GM21717 (cell line): ENCODE data around the gene TRIM10.
"Not testable (repeated sequence)": the region's sequence is repeated elsewhere in the genome, so short reads cannot be mapped to it uniquely, and the experiment has no call there.

Experiments
- ATAC-seq: cut with Tn5 transposase; IDR thresholded peaks from one replicate; pipeline ENCODE4 v1.9.1; 2021; ENCODE audit warnings: mild to moderate bottlenecking, moderate library complexity; ENCODE audit not compliant: unreplicated experiment

The TRIM10 gene

DNA sequence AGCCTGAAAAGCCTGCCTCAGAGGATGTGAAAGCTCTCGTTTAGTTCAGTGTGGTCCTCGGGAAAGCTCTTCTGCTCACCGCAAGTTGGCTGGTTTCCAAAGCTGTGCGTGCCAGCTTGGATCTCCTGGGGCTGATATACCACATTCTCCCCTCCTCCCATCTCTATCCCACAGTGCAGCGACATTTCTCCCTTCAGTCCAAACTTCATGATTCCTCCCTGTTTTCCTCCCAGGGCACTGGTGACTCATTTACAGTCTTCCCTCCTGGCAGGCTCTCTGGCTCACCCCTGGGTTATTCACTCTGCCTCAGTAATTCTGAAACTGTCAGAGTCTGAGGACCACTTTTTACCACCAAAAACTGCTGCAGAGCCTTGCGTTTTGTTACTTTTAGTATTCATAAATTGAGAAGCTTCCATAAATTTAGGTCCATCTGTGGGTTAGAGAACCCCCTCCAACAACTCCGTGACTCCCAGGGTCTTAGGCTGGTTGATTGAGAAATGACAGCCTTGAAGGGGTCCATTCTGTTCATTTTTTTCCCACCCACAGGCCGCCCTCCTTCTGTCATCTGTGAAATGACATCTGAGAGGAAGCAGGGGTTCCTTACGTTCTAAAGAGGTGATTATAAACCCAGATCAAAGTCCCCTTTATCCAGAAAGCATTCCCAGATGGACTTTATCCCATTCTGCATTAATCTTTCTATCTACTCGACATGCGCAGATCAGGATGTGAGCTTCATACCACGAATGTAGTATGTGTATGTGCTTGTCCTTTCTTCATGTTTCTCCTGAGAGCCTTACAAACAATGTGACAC lies 6.1 kb downstream of the TRIM10 start:
- ATAC-seq, result no peak

DNA sequence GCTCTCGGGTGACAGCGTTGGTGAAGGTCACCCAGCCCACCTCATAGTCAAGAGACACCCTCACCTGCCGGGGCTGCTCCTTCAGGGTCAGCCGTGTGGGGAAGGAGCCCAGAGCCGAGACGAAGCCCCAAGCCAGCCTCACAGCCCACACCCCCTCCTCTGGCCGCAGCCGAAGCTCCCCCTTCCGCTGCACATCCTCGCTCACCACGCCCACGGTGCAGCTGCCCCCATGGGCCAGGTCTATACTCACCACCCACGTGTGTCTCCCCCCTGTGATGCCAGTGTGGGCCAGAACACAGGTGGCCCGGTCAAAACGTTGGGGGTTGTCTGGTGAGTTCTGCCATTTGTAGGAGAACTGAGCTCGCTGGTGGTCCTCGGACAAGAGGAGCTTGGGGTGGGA lies 7.0 kb downstream of the TRIM10 start:
- no peak for ATAC-seq

DNA sequence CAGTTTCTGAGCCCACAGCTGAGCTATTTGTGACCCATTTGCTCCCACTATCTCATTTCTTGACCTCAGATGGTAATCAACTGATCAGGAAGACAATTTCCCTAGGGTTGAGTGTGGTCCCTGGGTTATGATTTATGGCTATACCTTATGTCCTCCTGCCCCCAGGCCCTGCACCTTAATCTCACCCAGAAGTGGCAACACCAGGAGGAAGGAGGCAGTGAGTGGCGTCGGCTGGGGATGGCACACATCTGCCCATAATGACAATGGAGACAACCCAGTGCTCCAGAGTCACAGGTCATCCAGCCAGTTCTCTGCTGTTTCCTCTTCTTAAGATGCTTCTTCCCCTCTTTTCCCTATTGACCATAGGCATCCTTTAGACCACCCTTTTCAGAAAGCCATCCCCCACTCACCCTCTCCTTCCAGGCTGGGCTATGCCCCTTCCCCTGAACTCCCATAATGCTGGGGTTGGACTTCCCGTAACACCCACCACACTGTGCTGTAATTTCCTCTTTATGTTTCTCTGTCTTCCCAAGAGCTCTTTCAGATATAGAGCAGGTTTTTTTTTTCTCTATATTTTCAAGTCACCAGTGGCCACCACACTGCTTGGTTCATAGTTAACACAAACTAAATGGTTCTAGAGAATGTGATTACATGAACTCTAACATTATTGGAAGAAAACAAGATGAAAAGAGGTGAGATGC lies 8.0 kb downstream of the TRIM10 start:
- ATAC-seq, result no peak

DNA sequence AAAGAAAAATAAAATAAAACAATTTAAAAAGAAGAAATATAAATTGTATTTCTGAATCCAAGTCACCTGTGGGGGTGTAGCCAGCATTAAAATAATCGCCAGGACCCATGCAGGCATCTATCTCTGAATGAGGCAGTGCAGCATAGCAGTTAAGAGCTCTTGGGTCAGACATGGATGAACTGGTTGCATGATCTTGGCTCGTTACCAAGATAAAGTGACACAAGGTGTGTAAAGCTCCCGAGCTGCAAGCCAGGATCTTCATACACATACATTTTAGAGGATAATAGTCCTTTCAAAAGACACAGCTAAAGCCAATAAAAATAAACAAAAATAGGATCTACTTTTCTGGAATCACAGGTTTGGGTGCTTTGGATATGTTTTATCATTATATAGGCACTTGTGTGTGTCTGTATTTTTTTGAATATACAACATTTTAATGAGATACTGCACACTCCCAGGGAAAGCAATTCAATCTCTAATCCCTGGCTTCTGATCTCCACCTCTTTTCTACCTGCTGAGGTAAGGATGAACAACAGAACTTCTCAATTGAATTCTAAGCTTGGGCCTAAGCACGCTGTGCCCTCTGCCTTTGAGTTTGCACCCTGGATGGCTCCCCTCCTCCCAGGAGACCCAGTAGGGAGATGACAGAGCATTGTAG lies 8.9 kb downstream of the TRIM10 start:
- ATAC-seq, result no peak

DNA sequence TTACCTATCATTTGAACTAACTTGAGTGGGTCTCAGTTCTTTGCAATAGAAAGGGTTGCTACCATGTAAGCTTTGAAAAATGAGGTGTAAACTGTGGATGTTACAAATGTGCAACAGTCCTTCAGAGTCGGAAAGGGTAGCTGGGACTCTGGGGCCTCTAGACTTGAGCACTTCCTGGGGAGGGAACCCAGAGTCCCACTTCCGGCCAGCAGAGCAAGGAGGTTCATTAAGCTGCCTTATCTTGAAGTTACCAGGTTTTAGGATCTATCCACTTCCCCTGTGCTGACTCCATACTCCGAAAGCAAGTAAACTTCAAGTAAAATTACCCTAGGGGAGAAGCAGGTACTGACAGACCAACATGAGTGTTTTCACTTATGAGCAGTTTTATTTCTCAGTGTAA lies 9.4 kb downstream of the TRIM10 start:
- ATAC-seq, result no peak

DNA sequence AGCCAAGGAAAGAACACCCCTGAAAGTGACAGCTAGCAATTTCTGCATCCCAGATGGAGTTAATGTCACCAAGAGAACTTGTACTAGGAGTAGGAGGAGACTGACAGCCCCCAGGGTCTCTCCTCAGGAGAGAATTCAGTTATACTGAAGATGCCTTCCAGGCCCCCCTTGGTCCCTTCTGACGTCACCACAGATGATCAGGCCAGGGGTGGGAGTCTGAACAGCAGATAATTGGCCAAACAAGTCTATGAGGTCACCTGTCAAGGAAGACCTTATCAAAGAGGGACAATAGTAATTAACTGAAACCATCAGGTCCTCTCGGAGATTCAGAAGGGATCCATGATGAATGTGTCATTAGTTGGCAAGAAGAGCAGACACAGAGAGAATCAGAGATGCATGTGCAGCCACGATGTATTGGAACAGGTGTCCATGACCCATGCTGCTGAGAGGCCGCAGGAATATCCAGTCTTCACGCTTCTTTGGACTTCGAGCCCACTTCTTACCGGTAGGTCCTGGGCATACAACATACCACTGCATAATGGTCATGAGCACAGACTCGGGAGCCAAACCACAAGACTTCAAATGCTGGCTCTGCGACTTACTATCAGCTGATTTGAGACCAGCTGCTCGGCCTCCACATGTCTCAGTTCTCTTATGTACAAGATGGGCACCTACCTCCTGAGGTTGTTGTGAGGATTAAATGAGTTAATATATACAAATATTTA lies 10.2 kb downstream of the TRIM10 start:
- no peak for ATAC-seq

DNA sequence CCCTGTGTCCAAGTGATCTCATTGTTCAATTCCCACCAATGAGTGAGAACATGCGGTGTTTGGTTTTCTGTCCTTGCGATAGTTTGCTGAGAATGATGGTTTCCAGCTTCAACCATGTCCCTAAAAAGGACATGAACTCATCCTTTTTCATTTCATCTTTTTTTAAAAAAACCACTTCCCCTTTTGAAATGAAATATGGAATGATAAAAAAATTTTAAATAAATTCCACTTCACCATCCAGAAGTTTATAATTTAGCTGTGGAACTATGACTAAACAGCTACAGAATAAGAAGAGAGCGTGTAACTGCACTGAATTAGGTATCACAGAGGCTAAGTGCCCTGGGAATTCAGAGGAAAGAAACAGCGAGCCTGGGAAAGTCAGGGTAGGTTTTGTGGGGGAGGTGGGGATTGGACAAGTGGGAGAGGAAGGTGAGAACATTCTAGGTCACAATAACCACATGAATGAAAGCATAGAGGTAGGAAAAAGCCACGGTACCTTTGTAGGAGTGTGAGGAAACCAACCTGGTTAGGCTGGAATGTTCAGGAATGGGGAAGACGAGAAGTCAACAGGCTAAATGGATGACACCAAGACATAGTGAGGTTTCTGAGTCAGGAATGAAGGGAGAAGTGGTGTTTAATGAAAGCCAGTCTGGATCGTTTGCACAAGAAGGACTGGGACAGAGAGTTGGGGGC lies 11.0 kb downstream of the TRIM10 start:
- ATAC-seq, result no peak

DNA sequence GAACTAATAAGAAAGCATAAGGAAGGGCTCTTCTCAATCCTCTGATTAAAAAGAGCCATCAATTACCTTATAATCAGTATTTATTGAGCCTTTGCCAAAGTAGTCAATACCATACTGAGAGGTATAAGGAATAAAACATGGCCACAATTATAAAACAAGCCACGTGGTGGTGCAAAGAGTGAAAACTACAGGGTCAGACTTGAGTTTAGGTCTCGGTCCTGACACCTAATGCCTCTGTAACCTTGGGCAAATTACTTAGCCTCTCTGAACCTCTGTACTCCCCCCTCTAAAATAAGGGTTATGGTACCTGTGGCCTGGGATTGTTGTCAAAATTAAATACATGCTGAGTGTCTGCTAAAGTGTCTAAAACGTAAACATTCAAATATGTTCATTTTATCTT lies 11.8 kb downstream of the TRIM10 start:
- no peak for ATAC-seq

DNA sequence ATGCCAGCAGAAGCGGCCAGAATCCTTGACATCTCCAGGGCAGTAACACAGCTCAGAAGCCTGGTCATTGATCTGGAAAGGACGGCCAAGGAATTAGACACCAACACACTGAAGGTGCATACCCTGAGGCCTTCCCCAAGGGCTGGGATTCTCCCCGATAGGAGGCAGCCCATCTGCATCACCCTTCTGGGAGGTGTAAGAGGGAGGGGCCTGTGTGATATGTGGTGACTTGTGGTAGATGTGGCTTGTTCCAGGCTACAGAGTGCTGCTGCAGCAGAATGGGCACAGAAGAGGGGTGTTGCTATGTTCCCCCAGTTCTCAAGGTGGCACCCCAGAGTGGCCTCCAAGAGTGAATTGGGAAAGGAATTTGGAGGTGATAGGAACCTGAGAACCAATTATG lies 13.9 kb downstream of the TRIM10 start:
- no peak for ATAC-seq

DNA sequence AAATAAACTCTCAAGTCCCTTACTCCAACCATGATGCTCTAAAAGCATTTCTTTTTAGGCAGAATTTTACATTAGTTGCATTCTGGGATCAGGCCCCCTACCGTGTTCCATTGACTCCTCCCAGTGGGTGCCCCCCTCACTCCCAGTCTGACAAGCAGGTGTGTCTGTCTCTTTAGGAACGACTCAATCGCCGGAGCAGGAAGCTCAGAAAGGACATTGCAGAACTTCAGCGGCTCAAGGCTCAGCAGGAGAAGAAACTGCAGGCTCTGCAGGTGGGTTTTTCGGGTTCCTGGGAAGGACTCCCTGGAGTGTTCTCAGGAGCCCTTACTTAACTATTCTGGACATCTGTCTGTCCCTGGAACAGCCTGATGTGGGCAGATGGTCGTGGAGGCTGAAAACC lies 15.2 kb downstream of the TRIM10 start:
- no peak for ATAC-seq

DNA sequence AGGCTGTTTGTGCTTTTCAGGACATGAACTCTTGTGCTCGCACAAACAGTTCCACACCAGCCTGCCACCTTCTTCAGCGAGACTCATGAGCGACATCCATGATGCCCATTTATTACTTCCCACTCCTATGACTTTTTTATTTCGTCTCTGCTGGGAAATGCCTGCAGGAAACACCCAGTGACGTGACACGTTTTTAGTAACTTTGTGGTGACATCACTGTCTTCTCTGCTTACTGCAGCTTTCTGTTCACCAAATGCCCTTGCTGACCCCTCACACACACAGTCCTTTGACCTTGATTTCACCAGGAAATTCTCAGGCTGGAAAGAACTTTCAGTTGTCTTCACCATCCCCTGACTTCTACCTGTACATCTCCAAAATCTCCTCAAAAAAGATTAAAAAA lies 16.2 kb downstream of the TRIM10 start:
- ATAC-seq, result no peak

DNA sequence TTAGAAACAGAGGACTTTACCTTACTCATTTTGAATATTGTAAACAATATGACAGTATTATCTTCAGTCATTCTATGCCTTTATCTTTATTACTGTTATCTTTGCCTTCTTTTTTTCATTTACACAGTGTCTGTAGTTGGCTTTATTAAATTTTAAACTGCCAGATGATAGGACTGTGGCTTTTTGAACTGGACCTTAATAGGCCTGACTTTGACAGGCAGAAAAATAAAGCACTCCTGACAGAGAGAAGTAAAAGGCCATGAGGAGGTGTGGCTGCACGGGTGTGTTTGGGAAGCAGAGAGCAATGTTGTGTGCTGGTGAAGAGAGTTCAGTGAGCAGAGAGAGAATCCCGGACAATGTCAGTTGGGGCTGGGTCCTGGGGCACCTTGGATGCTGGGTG lies 17.2 kb downstream of the TRIM10 start:
- no peak for ATAC-seq

DNA sequence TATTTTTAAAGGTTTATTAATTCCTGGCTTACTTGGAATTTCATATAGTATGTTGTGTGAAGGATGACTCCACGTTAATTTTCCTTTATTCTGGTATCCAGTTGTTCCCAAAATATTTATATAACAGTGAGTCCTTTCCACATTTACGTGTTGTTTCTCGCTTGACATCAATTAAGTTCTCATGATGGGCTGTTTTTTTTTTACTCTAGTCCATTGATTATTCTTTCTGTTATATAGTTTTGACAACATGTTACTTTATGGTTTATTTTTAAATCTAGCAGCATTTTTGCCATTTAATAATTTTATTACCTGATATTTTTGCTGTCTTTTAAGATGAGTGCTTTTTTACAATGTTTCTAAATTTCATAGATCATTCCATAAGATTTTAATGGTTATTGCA lies 18.3 kb downstream of the TRIM10 start:
- ATAC-seq, result no peak

DNA sequence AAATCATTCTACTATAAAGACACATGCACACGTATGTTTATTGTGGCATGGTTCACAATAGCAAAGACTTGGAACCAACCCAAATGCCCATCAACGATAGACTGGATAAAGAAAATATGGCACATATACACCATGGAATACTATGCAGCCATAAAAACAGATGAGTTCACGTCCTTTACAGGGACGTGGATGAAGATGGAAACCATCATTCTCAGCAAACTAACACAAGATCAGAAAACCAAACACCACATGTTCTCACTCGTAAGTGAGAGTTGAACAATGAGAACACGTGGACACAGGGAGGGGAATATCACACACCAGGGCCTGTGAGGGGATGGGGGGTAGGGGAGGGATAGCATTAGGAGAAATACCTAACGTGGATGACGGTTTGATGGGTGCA lies 20.8 kb downstream of the TRIM10 start:
- not testable (repeated sequence) for ATAC-seq

DNA sequence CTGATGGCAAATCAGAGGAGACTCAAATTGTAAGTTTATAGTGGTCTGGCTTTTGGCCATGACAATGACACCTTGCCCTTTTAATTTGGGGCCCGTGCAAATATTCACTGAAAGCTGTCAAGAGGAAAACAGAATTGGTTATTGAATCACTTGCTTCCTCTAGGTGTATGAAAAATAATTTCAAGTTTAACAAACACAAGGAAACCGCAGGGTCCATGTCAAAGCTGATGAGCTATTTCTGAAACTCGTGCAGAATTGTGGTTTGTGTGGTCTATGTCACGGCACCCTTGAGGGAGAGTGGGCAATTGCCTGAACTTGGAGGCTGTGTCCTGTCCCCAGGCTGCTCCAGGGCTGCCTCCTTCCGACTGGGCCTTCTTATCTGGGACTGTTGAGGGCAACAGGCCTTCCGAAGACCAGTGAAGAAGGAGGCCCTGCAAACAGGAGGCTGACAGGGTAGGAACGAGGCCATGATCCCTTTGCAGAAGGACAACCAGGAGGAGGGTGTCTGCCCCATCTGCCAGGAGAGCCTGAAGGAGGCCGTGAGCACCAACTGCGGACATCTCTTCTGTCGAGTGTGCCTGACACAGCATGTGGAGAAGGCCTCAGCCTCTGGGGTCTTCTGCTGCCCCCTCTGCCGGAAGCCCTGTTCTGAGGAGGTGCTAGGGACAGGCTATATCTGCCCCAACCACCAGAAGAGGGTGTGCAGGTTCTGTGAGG lies 24.3 kb downstream of the TRIM10 start:
- no peak for ATAC-seq

DNA sequence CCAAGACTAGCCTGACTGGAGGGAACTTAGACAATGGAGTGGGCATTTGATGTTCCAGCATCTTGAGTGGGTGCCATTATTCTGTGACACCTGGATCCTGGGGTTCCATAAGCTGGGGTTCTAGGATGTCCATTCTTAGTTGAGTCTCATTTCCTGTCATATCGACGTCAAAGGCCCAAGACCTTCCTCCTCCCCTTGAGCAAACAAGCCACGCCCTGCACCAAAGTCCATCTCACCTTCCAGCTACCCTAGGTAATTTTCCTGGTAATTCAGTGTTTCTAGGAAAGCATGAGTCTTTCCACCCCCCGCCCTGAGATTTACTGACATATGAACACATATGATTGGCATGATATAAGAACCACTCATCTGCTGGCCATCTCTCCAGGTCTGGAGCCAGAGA lies 25.3 kb downstream of the TRIM10 start, which contains the start of gene TRIM40:
TSS of gene TRIM40 (plus strand) at position 384 of the 400 bp plus-strand sequence. CDS start 897 bp downstream, outside the sequence.
- ATAC-seq, result no peak

DNA sequence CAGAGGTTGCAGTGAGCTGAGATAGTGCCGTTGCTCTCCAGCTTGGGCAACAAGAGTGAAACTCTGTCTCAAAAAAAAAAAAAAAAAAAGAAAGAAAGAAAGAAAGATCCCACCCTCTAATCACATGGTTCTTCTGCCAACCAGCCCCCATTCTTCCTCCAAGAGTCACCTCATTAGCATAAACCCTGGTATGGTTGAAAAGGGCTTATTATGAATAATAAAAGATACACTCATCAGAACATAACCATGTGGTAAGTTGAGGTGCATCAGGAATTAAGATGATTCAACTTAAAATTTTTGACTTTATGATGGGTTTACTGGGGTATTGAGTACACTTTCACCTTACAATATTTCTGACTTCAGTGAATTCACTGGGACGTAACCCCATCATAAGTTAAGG lies 25.9 kb downstream of the TRIM10 start:
- ATAC-seq, result no peak

DNA sequence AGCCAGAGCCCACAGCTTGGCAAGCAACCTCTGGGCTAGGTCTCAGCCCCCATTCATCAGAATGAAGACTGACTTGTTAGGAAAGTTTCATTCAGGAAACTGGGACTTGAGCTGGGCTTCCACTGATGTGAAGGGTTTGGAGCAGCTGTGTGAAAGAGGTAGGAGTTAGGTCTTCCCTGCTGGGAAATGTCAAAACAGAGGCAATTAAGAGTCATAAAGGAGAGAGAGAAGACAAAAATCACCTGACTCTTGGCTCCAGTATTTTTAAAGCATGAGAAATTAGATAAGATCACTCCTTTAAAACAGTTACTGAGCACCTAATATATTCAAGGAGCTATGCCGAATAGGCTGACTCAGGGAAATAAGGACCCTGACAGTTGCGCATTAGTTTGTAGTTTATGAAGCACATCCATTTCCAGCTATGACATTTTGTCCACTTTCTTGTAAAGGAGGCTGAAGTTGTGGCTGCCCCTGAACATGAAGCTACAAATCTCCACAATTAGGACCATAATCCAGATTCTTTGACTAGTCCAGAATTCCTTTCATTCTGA lies 29.0 kb downstream of the TRIM10 start:
- ATAC-seq, result no peak
